H9 (cell line): ENCODE data around the gene SLC25A25. TPM values are rescaled to one million over a fixed set of nuclear protein-coding genes. Genes with fewer than 3 reads are reported as not detected.

ENCODE experiments used
- DNase-seq: peaks from one replicate; pipeline ENCODE4 v3.0.0-alpha.2; 2017
- H2AFZ ChIP-seq: one replicate; pipeline ENCODE4 v1.6.1; 2013; ENCODE audit warnings: mild to moderate bottlenecking, low read length, control low read depth, moderate library complexity
- H2AK5ac ChIP-seq: 2 replicates; pipeline ENCODE4 v1.6.1; 2013; ENCODE audit warnings: low read length, control low read depth, mixed read lengths; ENCODE audit not compliant: insufficient read length
- H2BK120ac ChIP-seq: one replicate; pipeline ENCODE4 v1.6.1; 2013; ENCODE audit warnings: low read depth, mild to moderate bottlenecking, low read length, control low read depth, inconsistent platforms; ENCODE audit not compliant: poor library complexity, severe bottlenecking
- H2BK12ac ChIP-seq: 2 replicates; pipeline ENCODE4 v1.6.1; 2013; ENCODE audit warnings: low read length, control low read depth, mixed read lengths, low read depth; ENCODE audit not compliant: insufficient read length
- H2BK15ac ChIP-seq: 2 replicates; pipeline ENCODE4 v1.6.1; 2013; ENCODE audit warnings: low read depth, low read length, control low read depth
- H2BK20ac ChIP-seq: one replicate; pipeline ENCODE4 v1.6.1; 2013; ENCODE audit warnings: low read depth, mild to moderate bottlenecking, low read length, control low read depth, inconsistent platforms; ENCODE audit not compliant: poor library complexity, severe bottlenecking
- H2BK5ac ChIP-seq: 2 replicates; pipeline ENCODE4 v1.6.1; 2013; ENCODE audit warnings: low read length, control low read depth, mixed read lengths; ENCODE audit not compliant: insufficient read length
- H3K14ac ChIP-seq: 2 replicates; pipeline ENCODE4 v1.6.1; 2013; ENCODE audit warnings: low read length, control low read depth; ENCODE audit not compliant: insufficient read depth
- H3K18ac ChIP-seq: 2 replicates; pipeline ENCODE4 v1.6.1; 2013; ENCODE audit warnings: low read depth, mild to moderate bottlenecking, mixed read lengths, low read length, control low read depth; ENCODE audit not compliant: insufficient read length
- H3K23ac ChIP-seq: 2 replicates; pipeline ENCODE4 v1.6.1; 2013; ENCODE audit warnings: low read length, control low read depth, mixed read lengths, low read depth; ENCODE audit not compliant: insufficient read length
- H3K23me2 ChIP-seq: 2 replicates; pipeline ENCODE4 v1.6.1; 2013; ENCODE audit warnings: low read depth, mild to moderate bottlenecking, mixed read lengths, low read length, control low read depth; ENCODE audit not compliant: insufficient read length, poor library complexity, severe bottlenecking
- H3K27ac ChIP-seq: 2 replicates; pipeline ENCODE4 v1.5.1; 2013; ENCODE audit warnings: low read length, control low read depth, mixed read lengths, low read depth; ENCODE audit not compliant: insufficient read length
- H3K27me3 ChIP-seq: 2 replicates; pipeline ENCODE4 v1.6.1; 2013; ENCODE audit warnings: low read length, control low read depth, inconsistent platforms; ENCODE audit not compliant: insufficient read depth
- H3K4ac ChIP-seq: 2 replicates; pipeline ENCODE4 v1.6.1; 2013; ENCODE audit warnings: low read depth, mild to moderate bottlenecking, control low read depth, inconsistent platforms, low read length, moderate library complexity
- H3K4me1 ChIP-seq: 2 replicates; pipeline ENCODE4 v1.6.1; 2013; ENCODE audit warnings: low read length, control low read depth, inconsistent platforms; ENCODE audit not compliant: insufficient read depth
- H3K4me2 ChIP-seq: 2 replicates; pipeline ENCODE4 v1.6.1; 2013; ENCODE audit warnings: low read length, control low read depth, mixed read lengths; ENCODE audit not compliant: insufficient read length, insufficient read depth
- H3K56ac ChIP-seq: 2 replicates; pipeline ENCODE4 v1.6.1; 2013; ENCODE audit warnings: low read depth, mild to moderate bottlenecking, mixed read lengths, low read length, control low read depth; ENCODE audit not compliant: insufficient read length
- H3K79me1 ChIP-seq: 2 replicates; pipeline ENCODE4 v1.6.1; 2013; ENCODE audit warnings: low read depth, mild to moderate bottlenecking, moderate library complexity, low read length, control low read depth, inconsistent platforms; ENCODE audit not compliant: insufficient read depth, poor library complexity, severe bottlenecking
- H3K79me2 ChIP-seq: 2 replicates; pipeline ENCODE4 v1.6.1; 2013; ENCODE audit warnings: low read length, control low read depth, inconsistent platforms; ENCODE audit not compliant: insufficient read depth
- H3K9ac ChIP-seq: 2 replicates; pipeline ENCODE4 v1.6.1; 2013; ENCODE audit warnings: low read length, control low read depth, mixed read lengths; ENCODE audit not compliant: insufficient read length; ENCODE audit errors: extremely low read depth
- H3K9me3 ChIP-seq: one replicate; pipeline ENCODE4 v1.6.1; 2013; ENCODE audit warnings: low read depth, low read length, inconsistent platforms; ENCODE audit not compliant: control insufficient read depth
- H3T11ph ChIP-seq: one replicate; pipeline ENCODE4 v1.6.1; 2013; ENCODE audit warnings: mild to moderate bottlenecking, low read length, control low read depth, inconsistent platforms
- H4K20me1 ChIP-seq: one replicate; pipeline ENCODE4 v1.6.1; 2013; ENCODE audit not compliant: control insufficient read depth, insufficient read length, insufficient read depth
- H4K5ac ChIP-seq: 2 replicates; pipeline ENCODE4 v1.6.1; 2013; ENCODE audit warnings: low read depth, mild to moderate bottlenecking, mixed read lengths, low read length, control low read depth; ENCODE audit not compliant: insufficient read length
- H4K8ac ChIP-seq: replicated peaks from 2 replicates; pipeline ENCODE4 v1.6.1; 2013; ENCODE audit warnings: low read length, control low read depth, mixed read lengths, low read depth; ENCODE audit not compliant: insufficient read length
- H4K91ac ChIP-seq: 2 replicates; pipeline ENCODE4 v1.6.1; 2013; ENCODE audit warnings: low read depth, mild to moderate bottlenecking, moderate library complexity, mixed read lengths, low read length, control low read depth; ENCODE audit not compliant: insufficient read length
- H3K27ac Mint-ChIP-seq, 3 experiments: 2 replicates in 2 of 3; 3 replicates in 1 of 3; pipeline ENCODE4 v1.8.0; 2020 to 2021; ENCODE audit warnings: mixed read lengths in 3 of 3, mild to moderate bottlenecking in 1 of 3, moderate library complexity in 1 of 3
- H3K27me3 Mint-ChIP-seq: 2 replicates; pipeline ENCODE4 v1.8.0; 2021; ENCODE audit warnings: low read depth, mild to moderate bottlenecking, moderate library complexity, mixed read lengths
- H3K36me3 Mint-ChIP-seq, 3 experiments: 2 replicates in 2 of 3; 3 replicates in 1 of 3; pipeline ENCODE4 v1.8.0; 2020 to 2021; ENCODE audit warnings: low read depth in 3 of 3, mixed read lengths in 3 of 3; ENCODE audit not compliant: insufficient read depth in 1 of 3
- H3K4me1 Mint-ChIP-seq, 2 experiments: 2 replicates each; pipeline ENCODE4 v1.8.0; 2020; ENCODE audit warnings: mixed read lengths in 2 of 2
- H3K4me3 Mint-ChIP-seq, 2 experiments: 2 replicates in 1 of 2; 3 replicates in 1 of 2; pipeline ENCODE4 v1.8.0; 2020 to 2021; ENCODE audit warnings: mild to moderate bottlenecking in 2 of 2, mixed read lengths in 2 of 2, moderate library complexity in 1 of 2
- H3K9me3 Mint-ChIP-seq, 2 experiments: 2 replicates in 1 of 2; 3 replicates in 1 of 2; pipeline ENCODE4 v1.8.0; 2020; ENCODE audit warnings: mild to moderate bottlenecking in 2 of 2, mixed read lengths in 2 of 2, moderate library complexity in 1 of 2
- WGBS: extraction: QIAGEN DNeasy Blood & Tissue Kit; methylation state at CpG from one replicate; pipeline ENCODE4 v1.1.7; 2013; ENCODE audit warnings: missing lambda C conversion rate, low lambda C conversion rate, mixed read lengths; ENCODE audit not compliant: insufficient read length; ENCODE audit errors: extremely low coverage; 5-methylcytosine and 5-hydroxymethylcytosine counted together
- total RNA-seq: library from RNA; stranded (reverse); gene quantifications from 2 replicates; pipeline ENCODE4 v1.2.1, GENCODE V29; 2021
- TF ChIP-seq, protein P1 (sequence below): fragments of 200-600 bp; sonication (generic); conservative IDR thresholded peaks from 3 replicates; pipeline ENCODE4 v1.8.0; 2021; ENCODE audit warnings: antibody characterized with exemption, mild to moderate bottlenecking

The SLC25A25 gene
- total RNA-seq, 1 experiment from 2014 or later = 16.9 TPM

DNA sequence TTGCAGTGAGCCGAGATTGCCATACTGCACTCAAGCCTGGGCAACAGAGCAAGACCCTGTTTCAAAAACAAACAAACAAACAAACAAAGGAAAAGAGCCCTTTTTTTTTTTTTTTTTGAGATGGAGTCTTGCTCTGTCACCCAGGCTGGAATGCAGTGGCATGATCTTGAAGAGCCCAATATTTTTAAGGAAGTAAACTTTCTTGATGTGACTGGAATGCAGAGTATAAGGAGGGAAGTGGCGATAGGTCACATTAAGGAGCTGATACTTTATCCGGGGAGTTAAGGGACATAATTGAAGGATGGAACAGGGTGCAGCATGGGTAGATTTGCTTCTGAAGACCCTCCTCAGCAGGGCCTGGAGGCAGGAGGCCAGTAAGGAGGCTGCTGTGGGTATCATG, 13.9 kb upstream of the SLC25A25 start:
- Histone ChIP-seq H3K4me1 (peaks cover 3% of the 10 kb centered on the region; the same call in 1 of the 2 replicates), H3K4ac (no peak overlapping the region), H3K4me2 (no peak overlapping the region), H3K9me3 (no peaks in the 10 kb centered on the region), H3K79me2 (no peaks in the 10 kb centered on the region), H2BK20ac (no peak overlapping the region), H2AK5ac (no peak overlapping the region), H3K27ac (no peak overlapping the region), H3K9ac (no peak overlapping the region), H4K91ac (no peak overlapping the region), H4K20me1 (no peaks in the 10 kb centered on the region), H3K27me3 (no peaks in the 10 kb centered on the region), H3K18ac (no peak overlapping the region), H3K23me2 (no peaks in the 10 kb centered on the region), H2BK12ac (no peak overlapping the region), H4K5ac (no peak overlapping the region), H2BK15ac (no peak overlapping the region), H2BK120ac (no peak overlapping the region), H3K56ac (no peak overlapping the region), H3K14ac (no peak overlapping the region), H3T11ph (no peak overlapping the region), H4K8ac (no peak overlapping the region), H2BK5ac (no peak overlapping the region), H3K79me1 (no peaks in the 10 kb centered on the region), H3K23ac (no peak overlapping the region), H2AFZ (no peak overlapping the region)
- H3K27me3 Mint-ChIP-seq = no peaks in the 10 kb centered on the region
- no peak for DNase-seq
- peak overlapping the region in 1 of 3 experiments; percentile 11; a peak in 1 of 7 replicates for H3K27ac Mint-ChIP-seq
- H3K4me1 Mint-ChIP-seq = peaks cover 25 to 34% of the 10 kb centered on the region in 2 experiments
- no CpG with 5 or more reads among the region's 3 CpGs for WGBS
- H3K4me3 Mint-ChIP-seq = no peak overlapping the region
- no peaks in the 10 kb centered on the region for H3K36me3 Mint-ChIP-seq
- TF ChIP-seq, protein P1, sequence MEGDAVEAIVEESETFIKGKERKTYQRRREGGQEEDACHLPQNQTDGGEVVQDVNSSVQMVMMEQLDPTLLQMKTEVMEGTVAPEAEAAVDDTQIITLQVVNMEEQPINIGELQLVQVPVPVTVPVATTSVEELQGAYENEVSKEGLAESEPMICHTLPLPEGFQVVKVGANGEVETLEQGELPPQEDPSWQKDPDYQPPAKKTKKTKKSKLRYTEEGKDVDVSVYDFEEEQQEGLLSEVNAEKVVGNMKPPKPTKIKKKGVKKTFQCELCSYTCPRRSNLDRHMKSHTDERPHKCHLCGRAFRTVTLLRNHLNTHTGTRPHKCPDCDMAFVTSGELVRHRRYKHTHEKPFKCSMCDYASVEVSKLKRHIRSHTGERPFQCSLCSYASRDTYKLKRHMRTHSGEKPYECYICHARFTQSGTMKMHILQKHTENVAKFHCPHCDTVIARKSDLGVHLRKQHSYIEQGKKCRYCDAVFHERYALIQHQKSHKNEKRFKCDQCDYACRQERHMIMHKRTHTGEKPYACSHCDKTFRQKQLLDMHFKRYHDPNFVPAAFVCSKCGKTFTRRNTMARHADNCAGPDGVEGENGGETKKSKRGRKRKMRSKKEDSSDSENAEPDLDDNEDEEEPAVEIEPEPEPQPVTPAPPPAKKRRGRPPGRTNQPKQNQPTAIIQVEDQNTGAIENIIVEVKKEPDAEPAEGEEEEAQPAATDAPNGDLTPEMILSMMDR = no peak
- H3K9me3 Mint-ChIP-seq = no peaks in the 10 kb centered on the region; a peak in 1 of 5 replicates
